Measurements from ENCODE around the gene UBTD1.

The UBTD1 gene

DNA sequence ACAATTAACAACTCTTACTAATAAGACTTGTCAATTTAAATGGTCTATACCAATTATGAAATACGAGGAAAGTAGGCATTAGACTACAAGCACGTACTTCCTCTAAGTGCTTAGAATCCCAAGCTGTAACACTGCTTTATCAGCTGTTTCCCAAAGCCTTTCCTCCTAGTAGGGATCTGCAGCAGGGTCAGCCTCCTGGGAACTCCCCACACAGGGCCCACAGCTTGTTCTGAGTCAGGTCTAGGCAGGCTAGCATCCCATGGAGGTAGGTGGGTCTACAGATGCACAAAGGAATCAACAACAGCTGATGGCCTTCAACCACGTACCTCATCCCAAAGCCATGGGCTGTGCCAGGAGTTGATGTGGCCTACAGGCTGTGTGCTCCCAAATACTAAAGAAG lies 15.2 kb upstream of the UBTD1 start:
- no peak for DNase-seq (ENCODE audit: low read depth)

DNA sequence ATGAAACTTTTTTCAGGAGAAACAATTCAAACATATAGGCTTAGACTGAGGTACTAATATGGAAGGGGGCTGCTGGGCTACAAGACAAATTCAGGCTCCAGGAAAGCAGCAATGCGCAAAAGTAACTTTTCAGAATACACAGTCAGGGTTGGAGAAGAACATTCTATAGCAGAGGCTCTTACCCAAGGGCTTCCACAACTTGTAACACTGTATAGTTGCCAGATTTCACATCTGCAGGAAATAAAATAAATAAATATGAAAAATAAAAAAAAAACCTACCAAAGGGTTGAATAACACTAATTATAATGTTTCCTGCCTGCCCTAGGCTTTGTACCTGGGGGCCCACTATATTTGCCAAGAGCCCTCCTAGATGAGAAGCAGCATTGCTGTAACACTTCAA lies 14.8 kb upstream of the UBTD1 start:
- no peak for DNase-seq (ENCODE audit: low read depth)

DNA sequence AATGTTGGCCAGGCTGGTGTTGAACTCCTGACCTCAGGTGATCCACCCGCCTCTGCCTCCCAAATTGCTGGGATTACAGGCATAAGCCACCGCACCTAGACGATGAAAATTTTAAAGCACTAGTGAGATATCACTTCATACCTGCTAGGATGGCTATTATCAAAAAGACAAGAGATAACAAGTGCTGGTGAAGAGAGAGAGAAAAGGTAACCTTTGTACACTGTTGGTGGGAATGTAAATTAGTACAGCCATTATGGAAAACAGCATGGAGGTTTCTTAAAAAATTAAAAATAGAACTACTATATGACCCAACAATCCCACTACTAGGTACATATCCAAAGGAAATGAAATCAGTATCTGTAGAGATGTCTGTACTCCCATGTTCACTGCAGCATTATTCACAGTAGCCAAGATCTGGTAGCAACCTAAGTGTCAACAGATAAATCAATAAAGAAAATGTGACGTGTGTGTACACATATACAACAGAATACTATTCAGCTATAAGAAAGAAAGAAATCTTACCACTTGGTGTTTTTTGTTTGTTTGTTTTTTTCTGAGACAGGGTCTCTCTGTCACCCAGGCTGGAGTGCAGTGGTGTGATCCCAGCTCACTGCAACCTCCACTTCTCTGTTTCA lies 13.0 kb upstream of the UBTD1 start:
- no peak for DNase-seq (ENCODE audit: low read depth)

DNA sequence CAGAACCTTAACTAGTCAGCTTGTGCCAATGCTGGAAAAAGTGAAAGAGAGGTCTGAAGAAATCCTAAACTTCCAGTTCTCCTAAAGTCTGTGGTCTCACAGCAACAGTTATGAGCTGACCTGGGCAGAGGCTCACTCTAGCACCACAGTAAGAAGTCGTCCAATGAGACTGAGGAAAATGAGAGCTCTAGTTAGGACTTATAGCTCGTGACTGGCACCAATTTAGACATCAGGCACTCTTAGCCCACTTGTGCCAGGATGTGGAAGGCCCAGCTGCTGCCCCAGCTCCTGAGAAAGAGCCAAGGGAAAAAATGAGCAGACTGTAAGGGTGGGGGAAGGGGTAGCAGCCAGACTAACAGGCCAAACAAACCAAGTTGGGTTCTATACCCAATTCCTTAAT lies 8.1 kb upstream of the UBTD1 start:
- DNase-seq (ENCODE audit: low read depth): no peak

DNA sequence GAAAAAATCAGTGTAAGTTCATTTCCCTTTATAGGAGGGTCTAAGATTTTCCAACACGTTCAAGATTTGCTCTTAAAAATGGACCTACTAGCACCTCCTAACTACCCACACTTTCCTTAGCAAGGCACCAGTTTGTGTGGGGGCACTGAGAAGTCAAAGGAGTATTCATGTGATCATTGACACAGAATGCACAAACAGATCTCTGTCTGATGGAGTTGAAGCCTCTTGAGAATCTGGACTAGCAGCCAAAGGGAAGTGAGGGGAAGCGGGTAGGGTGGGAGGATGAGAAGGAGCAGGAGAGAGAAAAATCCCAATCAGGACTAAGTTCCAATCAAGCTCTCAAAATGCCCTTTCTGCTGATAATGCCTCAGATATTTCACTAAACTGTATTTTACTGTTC lies 4.6 kb upstream of the UBTD1 start:
- no peak for DNase-seq (ENCODE audit: low read depth)

DNA sequence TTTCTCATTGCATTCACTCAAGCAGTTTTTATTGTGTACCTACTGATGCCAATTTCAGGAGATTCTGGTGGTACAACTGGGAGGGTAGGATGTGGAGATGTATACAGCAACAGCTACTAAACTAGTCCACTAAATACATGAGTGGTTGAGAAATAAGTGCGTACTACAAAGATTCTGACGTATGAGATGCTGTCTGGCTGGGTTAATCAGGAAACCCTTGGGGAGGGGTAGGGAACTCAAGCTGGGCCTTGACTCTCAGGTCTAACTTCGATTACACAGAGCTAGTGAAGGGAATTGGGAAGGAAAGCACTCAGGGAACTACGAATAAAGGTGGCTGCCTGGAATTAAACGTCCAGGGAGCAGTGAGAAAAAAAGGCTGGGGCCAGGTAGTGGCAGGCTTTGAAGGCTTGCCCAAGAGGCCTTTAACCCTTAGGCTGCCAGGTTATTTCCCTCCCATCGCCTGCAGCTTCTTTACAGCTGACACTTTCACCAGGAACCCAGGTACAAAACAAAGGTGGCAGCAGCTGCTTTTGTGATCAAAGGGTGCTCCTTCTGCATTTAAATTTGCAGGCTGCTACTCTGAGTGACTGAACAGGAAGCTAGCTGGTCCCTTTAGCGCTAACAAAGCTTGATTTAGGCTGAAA lies 3.7 kb upstream of the UBTD1 start:
- no peak for DNase-seq (ENCODE audit: low read depth)

DNA sequence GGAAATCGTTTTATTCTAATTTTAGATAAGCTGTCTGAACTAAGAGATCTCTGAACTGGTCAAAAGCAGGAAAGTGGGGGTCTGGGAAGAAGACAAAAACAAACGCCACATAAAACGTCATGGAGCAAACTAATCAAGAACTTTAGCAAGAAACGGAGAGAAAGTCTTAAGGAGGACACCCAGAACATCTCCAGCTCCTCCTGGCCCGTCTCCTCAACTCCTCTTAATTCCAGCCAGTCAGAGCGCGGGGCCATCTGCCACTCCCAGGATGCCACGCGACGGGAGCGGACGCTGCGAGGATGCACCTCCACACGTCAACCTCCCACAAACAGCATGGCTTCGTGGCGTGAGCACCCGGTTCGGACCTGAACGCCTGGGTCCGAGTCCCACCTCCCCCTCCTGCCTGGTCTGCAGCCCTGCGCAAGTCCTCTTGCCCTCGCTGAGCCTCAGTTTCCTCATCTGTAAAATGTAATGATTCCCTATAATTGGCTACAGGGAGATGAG lies 1.1 kb upstream of the UBTD1 start:
- peak; percentile 62 for DNase-seq (ENCODE audit: low read depth)

DNA sequence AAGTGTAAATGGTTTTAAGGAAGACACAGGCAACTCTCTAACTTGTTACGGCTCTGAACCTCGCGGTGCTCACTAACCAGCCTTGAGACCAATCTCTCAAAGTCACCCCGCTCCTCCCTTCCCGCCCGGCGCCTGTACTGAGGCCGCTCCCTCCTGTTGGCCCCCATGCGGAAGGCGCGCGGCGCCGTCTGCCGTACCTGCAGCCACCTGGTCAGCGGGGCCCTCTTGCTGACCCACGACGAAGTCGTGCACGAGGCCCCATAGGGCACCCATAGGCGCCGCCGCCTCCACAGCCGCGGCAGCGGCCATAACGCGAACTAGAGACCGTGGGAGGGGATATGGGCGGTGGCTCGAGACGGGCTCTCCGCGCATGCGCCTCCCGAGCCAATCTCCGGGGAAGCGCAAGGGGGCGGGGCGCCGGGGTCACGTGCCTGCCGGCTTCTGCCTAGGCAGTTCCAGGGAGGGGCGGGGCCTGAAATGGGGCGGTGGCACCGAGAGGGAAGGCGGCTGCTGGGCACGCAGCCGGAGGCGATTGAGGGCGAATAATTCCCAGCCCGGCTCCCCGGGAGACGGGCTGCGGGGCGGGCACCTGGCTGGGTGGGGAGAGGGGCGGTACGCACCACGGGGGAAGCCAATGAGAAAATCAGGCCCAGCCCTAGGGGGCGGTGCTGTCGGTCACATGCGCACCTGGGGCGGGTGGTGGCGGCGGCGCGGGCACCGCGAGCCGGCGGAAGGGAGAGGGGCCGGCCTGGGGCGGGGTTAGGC lies 466 bp upstream of the UBTD1 start, which contains the start of gene MMS19:
TSS of gene MMS19 (minus strand) at position 347 of the 765 bp plus-strand sequence. CDS start at position 309, 38 bp downstream.
- DNase-seq (ENCODE audit: low read depth): peak; percentile 90

DNA sequence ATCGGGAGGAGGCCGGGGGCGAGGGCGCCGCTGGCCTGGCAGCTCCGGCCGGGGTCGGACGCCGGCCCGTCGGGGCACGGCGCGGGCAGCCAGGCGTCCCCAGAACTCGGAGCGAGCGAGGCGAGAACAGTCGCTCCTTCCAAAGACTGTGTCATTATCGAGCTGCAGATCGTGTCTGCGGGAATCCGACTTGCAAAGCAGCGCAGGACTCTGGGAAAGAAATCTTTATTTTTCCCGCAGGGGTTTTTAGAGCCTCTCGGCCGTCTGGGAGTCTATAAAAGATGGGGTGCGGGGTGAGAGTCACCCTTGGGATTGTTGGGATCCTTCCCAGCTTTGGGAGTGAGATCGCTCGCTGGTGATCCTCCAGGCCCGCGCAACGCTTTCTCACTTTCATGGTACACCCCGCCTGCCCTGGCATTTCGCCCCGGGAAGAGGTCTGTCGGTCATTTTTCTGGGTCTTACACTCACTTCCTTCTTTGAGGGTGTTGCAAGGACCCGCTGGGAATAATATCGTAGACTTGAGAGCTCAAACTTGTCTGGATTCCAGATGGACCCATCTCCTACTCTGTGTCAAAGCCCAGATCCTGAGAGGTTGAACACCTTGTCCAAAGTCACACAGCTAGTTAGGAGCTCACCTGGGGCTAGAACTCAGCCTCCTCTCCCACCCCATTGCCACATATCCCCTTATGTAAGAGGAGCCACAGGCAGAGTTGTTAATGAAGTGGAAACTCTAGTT lies 1.0 kb downstream of the UBTD1 start:
- no peak for DNase-seq (ENCODE audit: low read depth)

DNA sequence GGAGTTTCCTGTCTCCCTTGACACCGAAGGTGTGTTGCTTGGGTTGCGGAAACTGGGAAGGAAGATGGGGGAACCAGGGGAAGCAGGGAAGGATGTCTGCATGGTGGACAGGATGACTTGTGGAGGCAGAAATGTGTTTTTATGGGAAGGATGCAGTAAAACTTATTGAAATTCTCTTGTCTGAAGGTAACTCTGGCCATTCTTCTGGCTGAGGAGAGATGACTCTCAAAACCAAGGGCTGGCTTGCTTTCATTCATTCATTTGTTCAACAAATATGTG lies 1.5 kb downstream of the UBTD1 start:
- no peak for DNase-seq (ENCODE audit: low read depth)

DNA sequence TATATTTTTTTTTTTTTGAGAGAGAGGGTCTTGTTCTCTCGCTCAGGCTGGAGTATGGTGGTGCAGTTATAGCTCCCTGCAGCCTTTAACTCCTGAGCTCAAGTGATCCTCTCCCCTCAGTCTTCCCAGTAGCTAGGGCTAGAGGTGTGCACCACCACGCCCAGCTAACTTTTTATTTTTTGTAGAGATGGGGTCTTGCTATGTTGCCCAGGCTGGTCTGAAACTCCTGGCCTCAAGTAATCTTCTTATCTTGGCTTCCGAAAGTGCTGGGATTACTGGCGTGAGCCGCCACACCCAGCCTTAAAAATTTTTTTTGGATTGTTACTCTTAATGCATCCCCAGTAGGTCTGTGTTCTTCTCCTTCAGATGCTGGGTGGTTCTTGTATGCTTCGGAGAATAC lies 4.2 kb downstream of the UBTD1 start:
- no peak for DNase-seq (ENCODE audit: low read depth)

DNA sequence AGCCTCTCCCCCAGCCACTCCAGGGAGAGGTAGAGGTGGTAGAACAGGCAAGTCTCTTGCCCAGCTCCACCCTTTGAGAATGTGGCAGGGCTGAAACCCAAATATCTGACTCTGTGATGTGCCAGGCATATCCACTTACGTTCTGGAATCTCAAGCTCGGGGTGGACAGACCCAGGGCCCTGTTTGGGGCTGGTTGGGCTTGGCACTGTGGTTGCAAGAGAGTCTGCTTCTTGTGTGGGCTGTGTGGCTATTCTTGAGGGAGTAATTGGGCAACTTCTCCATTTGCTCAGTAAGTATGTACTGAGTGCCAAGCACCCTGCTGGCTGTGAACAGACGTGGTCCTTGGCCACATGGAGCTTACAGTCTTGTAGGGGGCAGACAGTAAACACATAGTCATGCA lies 4.7 kb downstream of the UBTD1 start:
- no peak for DNase-seq (ENCODE audit: low read depth)

DNA sequence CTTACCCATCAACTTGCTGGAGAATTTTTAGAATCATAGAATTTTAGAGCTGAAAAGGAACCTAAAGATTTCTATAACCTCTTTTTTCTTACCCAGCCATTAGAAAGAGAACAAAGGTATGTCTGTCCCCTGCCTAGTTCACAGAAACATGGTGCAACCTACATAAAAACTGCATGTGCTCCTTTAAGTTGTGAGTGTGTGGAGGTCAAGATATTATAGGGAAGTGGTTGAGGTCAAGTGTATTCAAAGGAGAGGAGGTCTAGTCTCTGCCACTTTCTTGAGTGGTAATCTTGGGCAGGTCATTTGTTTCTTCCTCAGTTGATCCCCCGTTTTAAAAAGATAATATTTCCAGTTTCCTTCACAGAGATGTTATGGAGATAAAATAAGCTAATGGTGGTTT lies 6.4 kb downstream of the UBTD1 start:
- no peak for DNase-seq (ENCODE audit: low read depth)

DNA sequence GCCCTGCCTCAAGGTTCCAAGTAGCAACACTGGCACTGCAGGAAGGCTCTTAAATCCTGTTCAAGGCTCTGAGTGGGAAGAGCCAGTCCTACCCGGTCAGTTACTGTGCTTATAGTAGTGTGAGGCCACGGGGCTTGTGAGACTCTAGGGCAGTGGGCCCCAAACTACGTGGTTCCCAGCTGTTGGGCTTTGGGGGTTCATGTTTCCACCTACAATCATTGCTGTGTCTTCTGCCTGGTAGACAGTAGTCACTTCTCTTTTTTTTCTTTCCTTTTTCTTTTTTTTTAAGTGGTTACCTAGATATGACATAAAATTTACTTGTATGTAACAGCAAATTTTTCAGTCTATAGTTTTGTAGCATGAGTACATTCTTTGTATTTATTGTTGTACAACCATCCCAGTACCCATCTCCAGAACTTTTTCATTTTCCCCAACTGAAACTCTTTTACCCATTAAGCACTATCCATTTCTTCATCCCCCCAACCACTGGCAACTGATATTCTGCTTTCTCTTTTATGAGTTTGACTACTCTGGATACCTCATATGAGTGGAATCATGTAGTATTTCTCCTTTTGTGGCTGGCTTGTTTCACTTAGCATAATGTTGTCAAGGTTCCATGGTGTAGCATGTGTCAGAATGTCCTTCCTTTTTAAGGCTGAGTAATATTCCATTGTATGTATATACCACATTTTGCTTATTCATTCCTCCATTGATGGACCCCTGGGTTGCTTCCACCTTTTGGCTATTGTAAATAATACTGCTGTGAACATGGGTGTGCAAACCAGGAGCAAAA lies 7.7 kb downstream of the UBTD1 start:
- no peak for DNase-seq (ENCODE audit: low read depth)

DNA sequence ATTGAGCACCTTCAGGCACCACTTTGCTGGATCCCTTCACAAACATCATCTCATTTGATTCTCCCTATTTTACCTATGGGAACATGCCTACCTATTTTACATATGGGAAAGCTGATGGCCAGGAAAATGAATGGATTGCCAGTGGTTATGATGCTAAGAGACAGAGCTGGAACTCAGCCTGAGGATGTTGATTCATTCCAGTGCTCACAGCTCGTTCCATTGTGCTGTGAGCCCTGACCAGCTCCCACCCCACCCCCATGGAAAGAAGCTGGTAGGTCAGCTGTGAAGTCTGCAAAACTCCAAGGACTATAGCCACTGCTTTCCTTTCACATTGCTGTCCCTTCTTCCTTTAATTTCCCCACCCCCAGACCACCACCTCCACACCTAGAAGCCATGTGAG lies 9.6 kb downstream of the UBTD1 start:
- DNase-seq (ENCODE audit: low read depth): no peak

DNA sequence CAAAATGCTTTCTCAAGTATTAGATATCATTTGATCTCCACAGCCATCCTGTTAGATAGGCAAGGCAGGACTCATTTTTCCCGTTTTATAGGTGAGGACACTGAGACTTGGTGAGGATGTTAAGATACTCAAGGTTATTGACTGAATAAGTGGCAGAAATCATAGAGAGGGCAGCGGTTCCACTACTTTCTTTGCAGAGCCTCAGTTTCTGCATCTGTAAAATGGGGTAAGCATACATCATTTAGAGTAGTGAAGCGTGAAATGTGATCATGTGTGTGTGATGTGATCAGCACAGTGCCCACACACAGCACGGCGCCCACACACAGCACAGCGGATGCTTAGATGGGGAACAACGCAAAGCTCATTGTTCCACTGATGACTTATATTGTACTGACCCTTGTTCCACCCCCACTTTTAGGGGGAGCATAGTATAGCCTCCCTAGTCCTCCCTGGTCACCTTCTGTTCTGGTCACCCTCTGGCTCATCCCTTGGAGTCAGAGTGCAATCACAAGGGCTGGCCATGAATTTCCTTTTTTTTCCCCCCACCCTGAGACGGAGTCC lies 10.5 kb downstream of the UBTD1 start:
- DNase-seq (ENCODE audit: low read depth): no peak

DNA sequence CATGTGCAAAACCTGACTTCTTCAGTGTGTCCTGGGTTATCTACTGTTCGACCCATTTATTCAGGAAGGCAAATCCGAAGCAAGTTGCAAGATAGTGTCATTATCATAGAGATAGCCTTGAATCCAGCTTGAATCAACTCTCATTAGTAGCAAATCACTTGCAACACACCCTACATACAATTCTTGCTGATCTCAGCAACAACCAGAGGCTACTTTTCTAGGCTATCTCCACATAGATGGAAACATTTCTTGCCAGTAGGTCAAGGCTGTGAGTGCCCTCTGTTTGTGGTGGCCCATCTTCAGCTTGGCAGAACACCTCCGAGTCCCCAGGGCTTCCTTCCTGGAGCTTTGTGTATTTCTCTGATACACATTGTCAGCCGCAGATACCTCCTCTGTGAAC lies 12.0 kb downstream of the UBTD1 start:
- peak; percentile 76 for DNase-seq (ENCODE audit: low read depth)

DNA sequence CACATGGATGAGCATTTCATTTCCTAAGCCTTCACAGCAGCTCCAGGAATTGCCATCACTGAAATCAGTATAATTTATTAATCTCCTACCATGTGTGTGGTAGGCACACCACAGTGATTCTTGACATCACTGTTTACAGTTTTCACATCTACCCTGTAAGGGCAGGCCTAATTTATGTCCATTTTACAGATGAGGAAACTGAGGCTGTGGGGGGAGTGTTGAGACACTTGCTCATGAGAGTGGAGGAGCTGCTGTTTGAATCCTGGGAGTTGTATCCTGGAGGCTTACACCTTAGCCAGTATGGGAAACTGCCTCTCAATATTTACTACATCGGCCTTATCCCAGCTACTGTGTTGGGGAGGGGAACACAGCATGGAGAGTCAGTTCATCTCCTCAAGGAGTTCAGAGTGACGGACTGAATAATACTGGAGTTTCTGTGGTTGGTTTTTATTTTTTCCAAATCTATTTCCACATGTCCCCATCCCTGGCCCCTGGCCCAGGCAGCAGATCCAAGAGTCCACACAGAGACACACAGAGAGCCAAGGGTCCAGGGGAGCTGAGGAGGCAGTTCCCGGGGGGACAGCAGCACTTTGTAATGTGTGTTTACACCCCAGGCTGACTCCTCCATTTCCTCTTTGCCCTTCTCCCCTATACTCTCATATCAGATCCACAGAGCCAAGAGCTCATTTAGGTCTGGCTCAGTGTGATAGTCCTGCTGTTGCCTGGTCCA lies 13.2 kb downstream of the UBTD1 start:
- no peak for DNase-seq (ENCODE audit: low read depth)

DNA sequence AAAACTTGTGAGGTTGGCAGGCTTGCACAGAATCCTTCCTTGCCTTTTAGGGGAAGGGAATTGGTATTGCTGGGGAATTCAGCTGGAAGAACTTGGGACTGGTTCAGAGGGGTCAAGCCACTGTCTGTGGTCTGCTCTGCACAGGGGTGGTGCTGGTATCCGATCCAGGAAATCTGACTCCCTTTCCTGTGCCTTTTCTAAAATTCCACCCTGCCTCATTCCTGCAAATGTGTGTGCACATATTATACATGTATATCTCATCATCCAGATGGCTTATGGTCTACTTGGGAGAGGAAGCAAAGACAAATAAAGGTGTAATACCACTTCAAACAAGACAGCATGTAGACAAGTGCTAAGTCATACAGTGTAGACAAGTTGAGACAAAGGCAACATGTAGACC lies 14.3 kb downstream of the UBTD1 start:
- DNase-seq (ENCODE audit: low read depth): no peak

DNA sequence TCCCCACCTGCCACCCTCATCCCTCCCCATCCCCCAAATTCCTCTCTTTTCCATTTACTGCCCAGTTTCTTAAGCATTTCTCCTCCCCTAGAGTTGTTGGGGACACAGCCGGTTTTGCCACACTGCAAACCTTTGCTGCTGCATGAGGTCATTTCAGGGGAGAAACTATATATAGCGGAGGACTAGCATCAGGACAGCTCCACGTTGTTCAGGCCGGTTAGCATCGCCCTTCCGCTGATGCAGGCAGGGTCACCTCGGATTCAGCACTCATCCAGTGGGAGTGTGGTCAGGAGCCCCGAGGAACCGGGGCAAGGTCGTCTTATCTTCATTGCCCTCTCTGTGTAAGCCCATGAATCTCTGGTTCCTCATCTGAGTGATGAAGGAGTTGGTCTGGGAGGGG lies 15.6 kb downstream of the UBTD1 start:
- no peak for DNase-seq (ENCODE audit: low read depth)
